ENCODE measurements around the gene RPL28. TPM values are rescaled to one million over a fixed set of nuclear protein-coding genes. Genes with fewer than 3 reads are reported as not detected.
"Not testable (repeated sequence)": the region's sequence is repeated elsewhere in the genome, so short reads cannot be mapped to it uniquely, and the experiment has no call there.

The RPL28 gene
- total RNA-seq, 4 donors from 2014 or later, result 116 to 394 (median 283) TPM

DNA sequence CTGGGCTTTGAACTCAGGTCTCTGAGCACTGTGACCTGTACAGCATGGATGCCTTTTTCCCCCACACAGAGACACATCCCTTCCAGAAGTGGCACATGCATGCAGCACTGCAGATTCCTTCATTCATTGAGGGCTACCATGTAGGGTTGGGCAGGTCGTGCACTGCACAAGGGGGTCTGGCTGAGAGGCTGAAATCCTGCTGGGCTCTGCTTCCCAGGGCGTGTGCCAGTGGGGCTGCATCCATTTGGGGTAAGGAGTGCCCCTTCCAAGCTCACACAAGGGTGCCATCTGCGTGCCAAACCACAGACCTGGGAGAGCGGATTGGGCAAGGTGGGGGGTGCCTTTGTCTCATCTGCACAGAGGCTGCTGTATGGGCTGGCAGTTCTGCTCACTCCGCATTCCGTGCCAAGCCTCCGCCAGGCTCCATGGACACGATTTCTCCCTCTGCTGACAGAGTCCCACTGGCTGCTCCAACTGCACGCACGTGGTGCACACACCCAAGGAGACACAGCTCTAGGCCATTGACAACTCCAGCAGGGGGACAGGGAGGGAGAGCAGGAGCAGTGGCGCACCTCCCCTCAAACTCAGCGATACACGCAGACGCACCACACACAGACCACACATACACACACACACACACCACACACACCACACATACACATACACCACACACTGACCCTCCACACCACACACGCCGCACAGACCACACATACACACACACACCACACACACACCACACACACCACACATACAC is 61.9 kb downstream of the RPL28 start:
- no peaks in the 10 kb centered on the region for H3K36me3 ChIP-seq
- DNase-seq, result no peak
- no peak overlapping the region for H3K4me3 ChIP-seq
- no peak overlapping the region for H3K27ac ChIP-seq
- peaks cover 0 to 21% (median 8%) of the 10 kb centered on the region in 4 donors for H3K4me1 ChIP-seq
- TF ChIP-seq POLR2A (IDR thresholded peaks at IDR 0.05), result no peak
- TF ChIP-seq, protein P1, sequence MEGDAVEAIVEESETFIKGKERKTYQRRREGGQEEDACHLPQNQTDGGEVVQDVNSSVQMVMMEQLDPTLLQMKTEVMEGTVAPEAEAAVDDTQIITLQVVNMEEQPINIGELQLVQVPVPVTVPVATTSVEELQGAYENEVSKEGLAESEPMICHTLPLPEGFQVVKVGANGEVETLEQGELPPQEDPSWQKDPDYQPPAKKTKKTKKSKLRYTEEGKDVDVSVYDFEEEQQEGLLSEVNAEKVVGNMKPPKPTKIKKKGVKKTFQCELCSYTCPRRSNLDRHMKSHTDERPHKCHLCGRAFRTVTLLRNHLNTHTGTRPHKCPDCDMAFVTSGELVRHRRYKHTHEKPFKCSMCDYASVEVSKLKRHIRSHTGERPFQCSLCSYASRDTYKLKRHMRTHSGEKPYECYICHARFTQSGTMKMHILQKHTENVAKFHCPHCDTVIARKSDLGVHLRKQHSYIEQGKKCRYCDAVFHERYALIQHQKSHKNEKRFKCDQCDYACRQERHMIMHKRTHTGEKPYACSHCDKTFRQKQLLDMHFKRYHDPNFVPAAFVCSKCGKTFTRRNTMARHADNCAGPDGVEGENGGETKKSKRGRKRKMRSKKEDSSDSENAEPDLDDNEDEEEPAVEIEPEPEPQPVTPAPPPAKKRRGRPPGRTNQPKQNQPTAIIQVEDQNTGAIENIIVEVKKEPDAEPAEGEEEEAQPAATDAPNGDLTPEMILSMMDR (IDR thresholded peaks at IDR 0.05), result no peak
- peaks cover 0 to 48% of the 10 kb centered on the region in 2 donors for H3K27me3 ChIP-seq
- H3K9me3 ChIP-seq, result no peaks in the 10 kb centered on the region

DNA sequence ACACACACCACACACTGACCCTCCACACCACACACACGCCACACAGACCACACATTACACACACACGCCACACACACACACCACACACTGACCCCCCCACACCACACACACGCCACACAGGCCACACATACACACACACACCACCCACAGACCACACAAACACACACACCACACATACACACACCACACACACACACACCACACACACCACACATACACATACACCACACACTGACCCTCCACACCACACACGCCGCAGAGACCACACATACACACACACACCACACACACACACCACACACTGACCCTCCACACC is 62.4 kb downstream of the RPL28 start:
- H3K9me3 ChIP-seq, DNase-seq, H3K4me3 ChIP-seq, H3K36me3 ChIP-seq, H3K27ac ChIP-seq: not testable (repeated sequence)
- peaks cover 0 to 22% (median 9%) of the 10 kb centered on the region in 4 donors for H3K4me1 ChIP-seq
- H3K27me3 ChIP-seq, result peaks cover 0 to 45% of the 10 kb centered on the region in 2 donors

DNA sequence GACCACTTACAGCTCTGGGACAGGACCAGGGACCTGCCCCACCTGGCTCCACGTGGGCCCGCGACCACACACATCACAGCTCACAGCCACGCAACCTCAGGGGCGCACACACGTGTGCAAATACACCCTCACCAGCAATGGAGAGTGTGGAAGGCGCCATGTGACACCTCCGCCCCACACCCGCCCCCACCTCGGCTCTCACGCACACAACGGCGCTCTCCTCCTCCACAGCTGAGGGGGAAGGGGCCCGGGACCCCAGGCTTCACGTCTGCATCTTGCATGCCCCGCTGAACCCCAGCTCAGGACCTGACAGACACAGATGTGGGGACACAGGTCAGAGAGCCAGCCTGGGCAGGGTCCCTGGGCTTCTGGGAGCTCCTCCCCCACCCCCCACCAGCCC is 63.7 kb downstream of the RPL28 start:
- H3K4me3 ChIP-seq, result no peak overlapping the region
- H3K36me3 ChIP-seq, result no peaks in the 10 kb centered on the region
- H3K27ac ChIP-seq, result no peak overlapping the region
- no peak for TF ChIP-seq POLR2A (IDR thresholded peaks at IDR 0.05)
- TF ChIP-seq, protein P1 (IDR thresholded peaks at IDR 0.05), result no peak
- peaks cover 0 to 31% of the 10 kb centered on the region in 2 donors for H3K27me3 ChIP-seq
- H3K9me3 ChIP-seq, result no peaks in the 10 kb centered on the region
- peaks cover 0 to 24% (median 9%) of the 10 kb centered on the region in 4 donors for H3K4me1 ChIP-seq
- no peak for DNase-seq

DNA sequence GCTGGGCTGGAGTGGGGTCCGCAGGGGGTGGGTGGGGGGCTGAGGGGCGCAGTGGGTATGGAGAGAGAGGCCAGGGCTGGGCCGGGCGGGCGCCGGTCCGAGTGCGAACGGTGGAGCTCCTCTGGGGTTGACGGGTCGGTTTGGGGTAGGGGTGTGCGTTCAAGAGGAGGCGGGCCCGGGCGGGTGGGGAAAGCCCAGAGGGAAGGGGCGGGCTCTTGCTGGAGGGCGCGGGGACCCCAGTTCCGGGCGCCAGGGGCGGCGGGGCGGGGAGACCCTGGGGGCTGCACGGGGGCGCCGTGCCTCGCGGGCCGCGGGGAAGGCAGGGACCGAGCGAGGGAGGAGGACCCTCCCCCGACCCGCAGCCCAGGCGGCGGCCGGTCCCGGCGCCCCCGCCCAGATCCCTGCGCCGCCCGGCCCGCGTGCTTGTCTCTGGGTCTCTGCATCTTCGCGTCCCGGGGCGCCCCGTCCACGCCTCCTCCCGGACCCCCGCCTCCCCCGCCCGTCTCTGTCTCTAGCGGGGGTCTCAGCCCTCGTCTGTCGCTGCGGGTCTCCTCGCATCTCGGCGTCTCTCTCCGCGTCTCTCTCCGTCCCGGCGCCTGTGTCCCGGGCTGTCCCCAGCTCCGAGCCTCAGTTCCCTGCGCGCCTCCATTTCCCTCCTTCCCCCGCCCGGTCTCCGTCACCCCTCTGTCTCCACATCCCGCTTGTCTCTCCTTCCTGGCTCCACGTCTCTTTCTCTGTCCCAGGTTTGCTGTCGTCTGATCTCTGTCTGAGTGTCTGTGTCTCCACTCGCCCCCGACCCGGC is 65.6 kb downstream of the RPL28 start:
- no peak overlapping the region for H3K27ac ChIP-seq
- peaks cover 0 to 26% of the 10 kb centered on the region in 2 donors for H3K27me3 ChIP-seq
- TF ChIP-seq, protein P1 (IDR thresholded peaks at IDR 0.05), result no peak
- H3K4me3 ChIP-seq, result peak overlapping the region in 2 of 4 donors; percentile 2 to 41
- peaks cover 0 to 14% (median 0%) of the 10 kb centered on the region in 3 donors for H3K36me3 ChIP-seq
- H3K9me3 ChIP-seq, result no peaks in the 10 kb centered on the region
- H3K4me1 ChIP-seq, result peaks cover 0 to 24% (median 9%) of the 10 kb centered on the region in 4 donors
- no peak for DNase-seq

DNA sequence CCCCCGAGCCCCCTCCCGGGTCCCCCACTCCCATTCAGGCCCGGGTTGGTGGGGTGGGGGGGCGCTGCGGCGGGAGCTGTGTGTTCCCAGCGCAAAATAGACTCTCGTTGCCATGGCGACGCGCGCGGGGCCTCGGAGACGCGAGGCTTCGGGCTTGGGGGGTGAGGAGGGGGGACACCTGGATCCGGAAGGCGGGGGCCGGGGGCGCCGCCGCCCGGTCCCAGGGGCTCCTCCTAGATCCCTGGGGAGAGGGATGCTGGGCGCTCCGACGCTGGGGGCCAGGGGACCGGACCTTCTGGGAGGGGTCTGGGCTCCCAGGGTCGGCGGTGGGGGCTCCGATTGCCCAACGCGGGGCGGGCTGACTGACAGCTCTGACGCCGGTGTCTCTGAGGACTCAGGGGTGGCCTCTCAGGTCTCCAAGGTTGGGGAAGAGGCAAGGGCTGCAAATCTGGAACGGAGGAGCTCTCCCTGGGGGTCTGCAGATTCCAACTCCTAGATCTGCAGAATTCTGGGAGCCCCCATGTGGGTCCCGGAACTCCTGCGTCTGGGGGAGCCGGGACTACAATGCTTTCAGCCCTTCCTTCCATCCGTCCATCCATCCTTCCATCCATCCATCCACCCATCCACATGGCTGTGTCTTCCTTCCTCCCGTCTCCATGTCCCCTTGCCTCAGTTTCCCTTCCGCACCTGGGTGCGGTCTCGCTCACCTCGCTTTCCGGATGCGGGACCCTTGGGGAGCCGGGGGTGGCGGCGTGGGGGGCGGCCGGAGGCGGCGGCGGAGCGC is 66.4 kb downstream of the RPL28 start:
- Histone ChIP-seq H3K9me3 (no peaks in the 10 kb centered on the region), H3K27ac (no peak overlapping the region), H3K4me1 (peaks cover 0 to 24% (median 9%) of the 10 kb centered on the region in 4 donors), H3K4me3 (peak overlapping the region in 2 of 4 donors; percentile 2 to 41), H3K27me3 (peaks cover 0 to 26% of the 10 kb centered on the region in 2 donors), H3K36me3 (peaks cover 0 to 17% (median 0%) of the 10 kb centered on the region in 3 donors)
- DNase-seq, result no peak
- TF ChIP-seq, protein P1 (IDR thresholded peaks at IDR 0.05), result no peak
- TF ChIP-seq POLR2A (IDR thresholded peaks at IDR 0.05), result no peak

Other genes with a start within 250 kb of the RPL28 start
- gene TNNT1, start 236.7 kb upstream of the RPL28 start, total RNA-seq, result not detected
- not detected for gene TNNI3, start 228.2 kb upstream of the RPL28 start, total RNA-seq
- under 1 TPM in 1 of 4 donors, not detected in 3; 0.40 TPM for gene DNAAF3, start 219.3 kb upstream of the RPL28 start, total RNA-seq
- under 1 TPM in 2 of 4 donors, not detected in 2; 0.70 to 0.94 TPM for gene SYT5, start 205.6 kb upstream of the RPL28 start, total RNA-seq
- gene PTPRH, start 176.4 kb upstream of the RPL28 start, total RNA-seq, result 100 to 1,000 TPM in 3 of 4 donors, 10 to 100 TPM in 1; 26.4 to 261 (median 246) TPM
- gene TMEM86B, start 157.2 kb upstream of the RPL28 start, total RNA-seq, result 10 to 100 TPM in 3 of 4 donors, 1 to 10 TPM in 1; 9.1 to 39.8 (median 15.1) TPM
- gene PPP6R1, start 126.9 kb upstream of the RPL28 start, total RNA-seq, result 100 to 1,000 TPM in 2 of 4 donors, 10 to 100 TPM in 2; 71.2 to 123 (median 94.8) TPM
- 10 to 100 TPM; 14.4 to 38.0 (median 25.6) TPM for gene HSPBP1, start 105.8 kb upstream of the RPL28 start, total RNA-seq
- 1 to 10 TPM in 3 of 4 donors, under 1 TPM in 1; 0.35 to 6.6 (median 3.0) TPM for gene BRSK1, start 101.9 kb upstream of the RPL28 start, total RNA-seq
- gene TMEM150B, start 60.6 kb upstream of the RPL28 start, total RNA-seq, result 100 to 1,000 TPM in 3 of 4 donors, 10 to 100 TPM in 1; 26.4 to 235 (median 199) TPM
- gene KMT5C, start 46.1 kb upstream of the RPL28 start, total RNA-seq, result 10 to 100 TPM; 14.4 to 45.6 (median 43.9) TPM
- gene COX6B2, start 31.2 kb upstream of the RPL28 start, total RNA-seq, result not detected
- gene GARIN5B, start 22.7 kb upstream of the RPL28 start, total RNA-seq, result not detected
- not detected for gene IL11, start 15.5 kb upstream of the RPL28 start, total RNA-seq
- gene TMEM190, start 9.1 kb upstream of the RPL28 start, total RNA-seq, result not detected
- gene TMEM238, start 1.6 kb upstream of the RPL28 start, total RNA-seq, result 10 to 100 TPM; 19.8 to 75.8 (median 61.6) TPM
- 1 to 10 TPM; 5.2 to 9.1 (median 7.6) TPM for gene UBE2S, start 21.9 kb downstream of the RPL28 start, total RNA-seq
- not detected for gene SHISA7, start 57.4 kb downstream of the RPL28 start, total RNA-seq
- 100 to 1,000 TPM in 1 of 4 donors, 10 to 100 TPM in 3; 28.1 to 102 (median 60.0) TPM for gene ISOC2, start 75.7 kb downstream of the RPL28 start, total RNA-seq
- gene C19orf85, start 78.8 kb downstream of the RPL28 start, total RNA-seq, result not detected
- 10 to 100 TPM; 10.1 to 47.0 (median 15.5) TPM for gene ZNF628, start 90.7 kb downstream of the RPL28 start, total RNA-seq
- gene NAT14, start 99.3 kb downstream of the RPL28 start, total RNA-seq, result 1 to 10 TPM; 1.4 to 7.4 (median 3.0) TPM
- gene SSC5D, start 102.5 kb downstream of the RPL28 start, total RNA-seq, result 10 to 100 TPM in 1 of 4 donors, 1 to 10 TPM in 3; 2.8 to 10.3 (median 5.0) TPM
- gene SBK2, start 151.2 kb downstream of the RPL28 start, total RNA-seq, result not detected
- 1 to 10 TPM in 1 of 4 donors, not detected in 3; 1.0 TPM for gene SBK3, start 159.6 kb downstream of the RPL28 start, total RNA-seq
- 1 to 10 TPM in 3 of 4 donors, not detected in 1; 1.7 to 6.1 (median 3.1) TPM for gene ZNF579, start 194.9 kb downstream of the RPL28 start, total RNA-seq
- gene FIZ1, start 213.6 kb downstream of the RPL28 start, total RNA-seq, result 10 to 100 TPM in 3 of 4 donors, 1 to 10 TPM in 1; 6.0 to 14.9 (median 12.0) TPM
- 10 to 100 TPM; 30.3 to 45.2 (median 44.4) TPM for gene ZNF524, start 214.4 kb downstream of the RPL28 start, total RNA-seq
- 10 to 100 TPM in 3 of 4 donors, 1 to 10 TPM in 1; 8.6 to 18.9 (median 14.3) TPM for gene ZNF865, start 219.7 kb downstream of the RPL28 start, total RNA-seq
- 10 to 100 TPM in 3 of 4 donors, 1 to 10 TPM in 1; 6.0 to 18.3 (median 12.3) TPM for gene ZNF784, start 238.6 kb downstream of the RPL28 start, total RNA-seq